ENCODE measurements around the gene MOCOS. TPM values are rescaled to one million over a fixed set of nuclear protein-coding genes. Genes with fewer than 3 reads are reported as not detected.
"Not testable (repeated sequence)": the region's sequence is repeated elsewhere in the genome, so short reads cannot be mapped to it uniquely, and the experiment has no call there.

MOCOS gene
- total RNA-seq, 2 experiments from 2014 or later: 0.21 to 0.47 TPM

DNA sequence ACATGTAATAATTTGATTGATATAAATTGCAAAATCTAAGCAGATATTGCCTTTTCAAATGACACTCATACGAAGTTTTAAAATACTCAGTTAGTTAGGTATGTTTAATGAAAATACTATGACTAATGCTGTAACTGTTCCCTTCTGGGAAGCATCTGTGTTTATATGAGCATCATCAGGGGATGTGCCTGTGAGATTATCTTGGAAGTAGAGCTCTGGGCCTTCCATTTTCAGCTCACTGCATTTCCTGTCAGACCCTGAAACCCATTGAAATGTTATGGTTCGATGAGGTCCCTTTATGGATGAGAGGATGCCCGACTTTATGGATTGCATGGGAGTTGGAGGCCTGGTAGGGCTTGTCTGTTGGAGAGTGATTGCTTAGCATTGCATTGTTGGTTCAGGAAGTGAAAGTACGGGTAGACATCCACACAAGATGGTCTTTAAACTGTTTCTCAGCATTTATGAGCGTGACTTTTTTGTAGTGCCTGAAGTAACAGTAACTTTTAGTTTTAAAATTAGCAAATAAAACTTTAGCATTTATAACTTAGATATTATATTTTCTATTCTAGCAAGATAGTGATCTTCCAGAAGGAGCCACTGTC lies 28.9 kb upstream of the MOCOS start:
- no peak overlapping the region for H3K27ac Mint-ChIP-seq
- H3K36me3 Mint-ChIP-seq (ENCODE audit: low read depth): peaks cover 59% of the 10 kb centered on the region
- no peak for DNase-seq
- H3K4me3 Mint-ChIP-seq: no peak overlapping the region
- ChIA-PET POLR2A (interaction anchor here (1.1 kb wide), 1 partner anchor 32 kb away, joined by 3 read pairs; no protein-coding TSS in a partner anchor), CTCF (no interaction called here)
- no peaks in the 10 kb centered on the region for H3K9me3 Mint-ChIP-seq (ENCODE audit: insufficient read depth)
- ATAC-seq: no peak
- H3K27me3 Mint-ChIP-seq (ENCODE audit: low read depth): no peaks in the 10 kb centered on the region
- H3K4me1 Mint-ChIP-seq (ENCODE audit: low read depth): peaks cover 3% of the 10 kb centered on the region

DNA sequence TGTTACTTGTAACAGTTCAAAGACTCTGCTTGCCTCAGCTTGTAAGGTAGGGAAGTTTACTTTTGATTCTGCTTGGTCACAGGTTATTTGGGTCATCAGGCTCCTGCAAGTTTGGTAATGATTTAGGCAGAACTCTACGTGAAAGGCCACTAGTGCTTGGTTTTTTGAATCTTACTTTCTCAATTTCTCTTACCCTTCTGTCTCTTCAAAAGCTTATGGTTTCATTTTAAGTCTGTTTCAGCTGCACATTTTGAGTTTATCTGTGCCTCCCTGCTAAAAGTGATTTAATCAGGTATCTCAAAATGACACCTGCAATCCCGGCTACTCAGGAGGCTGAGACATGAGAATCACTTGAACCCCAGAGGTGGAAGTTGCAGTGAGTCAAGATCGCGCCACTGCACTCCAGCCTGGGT lies 26.3 kb upstream of the MOCOS start:
- no peak overlapping the region for H3K4me3 Mint-ChIP-seq
- ChIA-PET POLR2A (interaction anchor here (0.7 kb wide), 1 partner anchor 10 kb away, joined by 4 read pairs; no protein-coding TSS in a partner anchor), CTCF (interaction anchor here (0.7 kb wide), 2 partner anchors 14 to 143 kb away, joined by 3 to 4 read pairs; no protein-coding TSS in a partner anchor)
- DNase-seq: no peak
- H3K9me3 Mint-ChIP-seq (ENCODE audit: insufficient read depth): no peaks in the 10 kb centered on the region
- no peak for ATAC-seq
- H3K4me1 Mint-ChIP-seq (ENCODE audit: low read depth): peaks cover 3% of the 10 kb centered on the region
- H3K27ac Mint-ChIP-seq: no peak overlapping the region
- H3K36me3 Mint-ChIP-seq (ENCODE audit: low read depth): peaks cover 59% of the 10 kb centered on the region
- H3K27me3 Mint-ChIP-seq (ENCODE audit: low read depth): no peaks in the 10 kb centered on the region

DNA sequence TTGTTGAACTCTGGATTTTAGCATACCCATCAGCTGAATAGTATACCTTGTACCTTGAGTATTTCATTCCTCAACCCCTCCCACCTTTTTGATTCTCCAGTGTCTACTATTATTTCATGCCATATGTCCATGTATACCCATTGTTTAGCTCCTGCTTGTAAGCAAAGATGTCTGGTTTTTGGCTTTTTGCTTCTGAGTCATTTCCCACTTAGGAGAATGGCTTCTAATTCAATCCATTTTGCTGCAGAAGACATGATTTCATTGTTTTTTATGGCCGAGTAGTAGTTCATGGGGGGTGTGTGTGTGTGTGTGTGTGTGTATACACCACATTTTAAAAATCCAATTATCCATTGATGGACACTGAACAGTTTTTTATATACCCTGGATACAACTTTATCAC lies 24.3 kb upstream of the MOCOS start:
- ChIA-PET CTCF (no interaction called here), POLR2A (no interaction called here)
- no peak overlapping the region for H3K27ac Mint-ChIP-seq
- H3K4me3 Mint-ChIP-seq: no peak overlapping the region
- H3K27me3 Mint-ChIP-seq (ENCODE audit: low read depth): no peaks in the 10 kb centered on the region
- DNase-seq: no peak
- ATAC-seq: no peak
- H3K36me3 Mint-ChIP-seq (ENCODE audit: low read depth): peaks cover 55% of the 10 kb centered on the region
- no peaks in the 10 kb centered on the region for H3K9me3 Mint-ChIP-seq (ENCODE audit: insufficient read depth)
- H3K4me1 Mint-ChIP-seq (ENCODE audit: low read depth): peaks cover 3% of the 10 kb centered on the region

DNA sequence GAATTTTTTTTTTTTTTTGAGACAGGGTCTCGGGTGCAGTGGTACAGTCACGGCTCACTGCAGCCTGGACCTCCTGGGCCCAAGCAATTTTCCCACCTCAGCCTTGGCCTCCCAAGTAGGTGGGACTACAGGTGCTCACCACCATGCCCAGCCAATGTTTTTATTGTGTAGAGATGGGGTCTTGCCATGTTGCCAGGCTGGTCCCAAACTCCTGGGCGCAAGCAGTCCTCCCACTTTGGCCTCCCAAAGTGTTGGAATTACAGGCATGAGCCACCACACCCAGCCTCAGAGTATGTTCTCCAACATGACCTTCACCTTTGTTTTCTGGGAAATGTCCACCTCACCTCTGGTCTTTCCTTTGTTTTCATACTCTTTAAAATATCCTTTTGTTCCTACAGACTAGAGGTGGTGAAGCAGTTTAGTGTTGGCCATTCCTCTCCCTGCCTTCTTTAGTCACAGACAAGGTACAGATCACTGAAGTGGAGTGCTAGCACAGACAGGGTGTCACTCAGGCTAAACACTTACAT lies 19.5 kb upstream of the MOCOS start:
- no peaks in the 10 kb centered on the region for H3K27me3 Mint-ChIP-seq (ENCODE audit: low read depth)
- H3K36me3 Mint-ChIP-seq (ENCODE audit: low read depth): peaks cover 42% of the 10 kb centered on the region
- POLR2A ChIA-PET: no interaction called here
- no peak overlapping the region for H3K27ac Mint-ChIP-seq
- CTCF ChIA-PET: no interaction called here
- no peak overlapping the region for H3K4me3 Mint-ChIP-seq
- H3K4me1 Mint-ChIP-seq (ENCODE audit: low read depth): no peaks in the 10 kb centered on the region
- ATAC-seq (no peak), DNase-seq (no peak)
- no peaks in the 10 kb centered on the region for H3K9me3 Mint-ChIP-seq (ENCODE audit: insufficient read depth)

DNA sequence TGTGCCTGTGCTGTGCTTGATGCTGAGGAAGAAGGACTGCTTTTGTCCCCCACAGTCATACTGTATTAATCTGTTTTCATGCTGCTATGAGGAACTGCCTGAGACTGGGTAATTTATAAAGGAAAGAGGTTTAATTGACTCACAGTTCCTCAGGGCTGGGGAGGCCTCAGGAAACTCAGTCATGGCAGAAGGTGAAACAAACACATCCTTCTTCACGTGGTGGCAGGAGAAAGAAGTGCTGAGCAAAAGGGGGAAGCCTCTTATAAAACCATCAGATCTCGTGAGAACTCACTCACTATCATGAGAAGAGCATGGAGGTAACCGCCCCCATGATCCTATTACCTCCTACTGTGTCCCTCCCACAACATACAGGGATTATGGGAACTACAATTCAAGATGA lies 19.0 kb upstream of the MOCOS start:
- POLR2A ChIA-PET; H3K9me3 Mint-ChIP-seq (ENCODE audit: insufficient read depth); H3K4me3 Mint-ChIP-seq; H3K4me1 Mint-ChIP-seq (ENCODE audit: low read depth); ATAC-seq; DNase-seq; H3K27me3 Mint-ChIP-seq (ENCODE audit: low read depth); CTCF ChIA-PET: not testable (repeated sequence)
- Mint-ChIP-seq H3K36me3 (ENCODE audit: low read depth) (peaks cover 38% of the 10 kb centered on the region), H3K27ac (peak overlapping the region; percentile 30)

DNA sequence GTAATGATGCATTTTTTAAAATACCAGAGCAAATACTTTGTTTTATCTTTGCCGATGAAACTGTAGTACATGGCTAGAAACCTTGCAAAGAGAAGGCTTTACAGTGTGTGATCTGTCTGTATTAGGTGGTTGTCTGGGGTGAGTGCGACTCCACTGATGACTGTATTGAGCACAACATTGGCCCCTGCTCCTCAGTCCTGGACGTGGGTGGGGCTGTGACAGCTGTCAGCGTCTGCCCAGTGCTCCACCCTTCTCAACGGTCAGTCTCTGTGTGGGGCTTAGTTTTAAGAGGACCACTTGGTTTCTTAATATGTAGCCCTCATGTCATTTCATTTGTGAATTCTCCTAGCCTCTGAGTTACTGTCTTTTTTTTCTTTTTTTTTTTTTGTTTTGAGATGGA lies 17.4 kb upstream of the MOCOS start:
- no peak overlapping the region for H3K4me3 Mint-ChIP-seq
- H3K36me3 Mint-ChIP-seq (ENCODE audit: low read depth): peaks cover 39% of the 10 kb centered on the region
- CTCF ChIA-PET: no interaction called here
- no peak for ATAC-seq
- H3K4me1 Mint-ChIP-seq (ENCODE audit: low read depth): no peaks in the 10 kb centered on the region
- H3K27me3 Mint-ChIP-seq (ENCODE audit: low read depth): no peaks in the 10 kb centered on the region
- POLR2A ChIA-PET: no interaction called here
- no peak overlapping the region for H3K27ac Mint-ChIP-seq
- H3K9me3 Mint-ChIP-seq (ENCODE audit: insufficient read depth): no peaks in the 10 kb centered on the region
- DNase-seq: no peak

DNA sequence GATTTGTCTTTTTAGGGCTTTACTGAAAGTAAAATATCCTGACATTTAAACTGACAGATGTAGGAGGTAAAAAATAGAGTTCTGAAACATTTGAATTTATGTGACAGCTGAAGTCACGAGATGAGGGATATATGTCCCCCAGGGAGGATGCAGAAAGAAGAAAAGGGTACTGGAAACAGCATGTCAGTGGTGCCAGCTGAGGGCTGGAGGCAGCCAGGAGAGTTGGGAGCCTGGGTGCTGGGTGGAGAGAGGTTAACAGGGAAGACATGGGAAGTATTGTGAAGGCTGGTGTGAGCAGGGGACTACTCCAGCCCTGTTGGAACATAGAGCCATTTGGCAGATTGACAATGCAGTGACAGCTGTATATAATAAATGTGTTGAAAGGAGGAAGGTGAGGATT lies 11.8 kb upstream of the MOCOS start:
- H3K27me3 Mint-ChIP-seq (ENCODE audit: low read depth): no peaks in the 10 kb centered on the region

DNA sequence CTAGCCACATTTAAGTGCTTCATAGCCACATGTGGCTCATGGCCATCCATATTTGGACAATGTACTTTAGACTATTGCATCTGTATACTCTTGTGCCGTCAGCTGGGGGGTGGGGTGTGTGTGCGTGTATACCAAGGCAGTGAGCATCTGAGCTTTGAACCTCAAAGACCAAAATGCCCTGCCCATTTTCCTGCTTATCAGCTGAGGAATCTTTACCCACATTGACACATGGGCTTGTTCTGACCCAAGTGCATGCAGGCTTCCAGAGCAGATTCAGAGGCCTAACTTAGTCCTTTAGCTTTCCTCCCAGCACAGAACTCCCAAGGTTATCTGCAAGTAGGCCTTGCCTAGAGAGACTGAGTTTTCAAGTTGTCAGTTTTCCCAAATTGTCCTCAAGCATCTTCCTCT lies 11.1 kb upstream of the MOCOS start:
- H3K9me3 Mint-ChIP-seq (ENCODE audit: insufficient read depth): no peaks in the 10 kb centered on the region
- H3K4me3 Mint-ChIP-seq: no peak overlapping the region
- H3K27ac Mint-ChIP-seq: no peak overlapping the region
- H3K4me1 Mint-ChIP-seq (ENCODE audit: low read depth): peaks cover 18% of the 10 kb centered on the region
- ATAC-seq (no peak), DNase-seq (no peak)
- ChIA-PET POLR2A (no interaction called here), CTCF (interaction anchor here (0.8 kb wide), 1 partner anchor 9 kb away, joined by 3 read pairs; no protein-coding TSS in a partner anchor)
- H3K36me3 Mint-ChIP-seq (ENCODE audit: low read depth): peaks cover 29% of the 10 kb centered on the region
- no peaks in the 10 kb centered on the region for H3K27me3 Mint-ChIP-seq (ENCODE audit: low read depth)

More for the DNA sequence above, 11.8 kb upstream of the MOCOS start:
- H3K4me3 Mint-ChIP-seq: no peak overlapping the region
- H3K4me1 Mint-ChIP-seq (ENCODE audit: low read depth): peaks cover 18% of the 10 kb centered on the region
- no peak for ATAC-seq
- no peak overlapping the region for H3K27ac Mint-ChIP-seq
- peaks cover 33% of the 10 kb centered on the region for H3K36me3 Mint-ChIP-seq (ENCODE audit: low read depth)
- no peak for DNase-seq
- no peaks in the 10 kb centered on the region for H3K9me3 Mint-ChIP-seq (ENCODE audit: insufficient read depth)
- ChIA-PET POLR2A (interaction anchor here (1.2 kb wide), 1 partner anchor 13 kb away, joined by 4 read pairs; no protein-coding TSS in a partner anchor), CTCF (interaction anchor here (0.8 kb wide), 1 partner anchor 9 kb away, joined by 3 read pairs; no protein-coding TSS in a partner anchor)

DNA sequence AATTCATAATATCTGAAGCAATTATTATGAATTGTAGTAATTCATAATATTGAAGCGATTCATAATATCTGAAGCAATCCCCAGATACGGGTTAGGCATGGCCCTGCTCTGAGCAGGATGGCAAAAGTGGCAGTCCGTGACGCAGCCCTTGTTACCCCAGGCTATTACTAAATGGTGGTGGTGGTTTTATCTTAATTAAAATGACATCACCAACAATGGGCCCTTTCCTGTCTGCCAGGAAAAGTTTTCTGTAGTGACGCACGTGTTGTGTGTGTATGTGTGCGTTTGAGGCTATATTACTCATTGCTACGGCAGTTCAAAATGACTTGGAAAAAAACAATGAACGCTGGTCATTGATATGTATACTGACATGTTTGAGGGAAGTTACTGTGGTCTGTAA lies 10.6 kb upstream of the MOCOS start:
- Mint-ChIP-seq H3K27ac (no peak overlapping the region), H3K36me3 (ENCODE audit: low read depth) (peaks cover 27% of the 10 kb centered on the region), H3K4me3 (no peak overlapping the region), H3K4me1 (ENCODE audit: low read depth) (peaks cover 18% of the 10 kb centered on the region), H3K9me3 (ENCODE audit: insufficient read depth) (no peaks in the 10 kb centered on the region), H3K27me3 (ENCODE audit: low read depth) (no peaks in the 10 kb centered on the region)
- DNase-seq (no peak), ATAC-seq (no peak)
- CTCF ChIA-PET: no interaction called here
- POLR2A ChIA-PET: no interaction called here

DNA sequence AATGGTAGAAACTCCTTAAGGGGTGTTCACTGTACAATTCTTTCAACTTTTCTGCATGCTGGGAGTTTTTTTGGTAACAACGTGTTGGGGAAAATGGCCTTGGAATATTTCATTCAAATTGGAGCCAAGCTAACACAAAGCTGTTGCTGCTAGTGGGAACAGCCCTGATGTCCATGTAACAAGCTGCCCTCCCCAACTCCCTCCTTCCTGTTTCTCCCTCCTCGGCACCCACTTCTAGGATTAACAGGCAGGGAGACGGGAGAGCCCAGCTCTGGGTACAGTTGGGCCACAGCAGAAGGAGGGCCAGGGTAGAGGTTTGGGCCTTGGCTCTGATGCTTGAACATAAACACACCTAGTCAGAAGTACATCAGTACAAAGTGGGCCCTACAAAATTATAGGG lies 9.4 kb upstream of the MOCOS start:
- Mint-ChIP-seq H3K4me3 (no peak overlapping the region), H3K27ac (no peak overlapping the region), H3K9me3 (ENCODE audit: insufficient read depth) (no peaks in the 10 kb centered on the region), H3K4me1 (ENCODE audit: low read depth) (peaks cover 18% of the 10 kb centered on the region), H3K36me3 (ENCODE audit: low read depth) (peaks cover 24% of the 10 kb centered on the region), H3K27me3 (ENCODE audit: low read depth) (no peaks in the 10 kb centered on the region)
- DNase-seq (no peak), ATAC-seq (no peak)
- POLR2A ChIA-PET: no interaction called here
- CTCF ChIA-PET: no interaction called here

DNA sequence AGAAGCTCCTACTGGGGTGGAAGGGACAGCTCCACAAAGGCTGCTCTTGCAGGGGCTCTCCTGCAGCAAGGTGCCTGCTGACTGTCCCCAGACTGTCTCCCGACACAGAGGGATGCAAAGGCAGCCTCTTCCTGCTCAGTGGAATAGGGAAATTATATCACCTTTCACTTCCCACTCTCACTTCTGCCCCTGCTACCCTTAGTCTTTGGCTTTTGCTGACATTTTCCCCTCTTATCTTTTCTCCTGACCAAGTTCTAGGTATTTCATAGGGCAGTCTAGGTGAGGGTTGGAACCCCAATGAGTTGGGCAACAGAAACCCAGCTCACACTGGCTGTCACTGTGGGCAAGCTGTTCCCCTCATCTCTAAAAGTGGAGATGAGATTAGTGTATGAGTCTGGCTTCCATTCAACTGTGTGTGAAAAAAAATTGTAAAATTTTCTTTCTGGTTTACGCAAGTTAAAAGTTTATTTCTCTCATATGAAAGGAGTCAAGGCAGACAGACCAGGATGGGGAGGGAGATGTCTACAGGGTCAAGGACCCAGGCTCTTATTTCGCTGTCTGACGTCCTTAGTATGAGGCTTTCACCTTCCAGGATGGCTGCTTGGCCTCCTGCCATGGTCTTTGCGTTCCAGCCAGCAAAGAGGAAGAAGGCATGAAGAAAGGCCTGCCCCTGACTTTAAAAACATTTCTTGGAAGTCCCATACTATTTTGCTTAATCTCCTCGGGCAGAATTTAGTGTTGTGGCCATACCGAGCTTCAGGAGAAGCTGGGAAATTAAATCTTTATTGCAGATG lies 7.5 kb upstream of the MOCOS start:
- ChIA-PET POLR2A (no interaction called here), CTCF (no interaction called here)
- H3K27ac Mint-ChIP-seq: peak overlapping the region; percentile 26

DNA sequence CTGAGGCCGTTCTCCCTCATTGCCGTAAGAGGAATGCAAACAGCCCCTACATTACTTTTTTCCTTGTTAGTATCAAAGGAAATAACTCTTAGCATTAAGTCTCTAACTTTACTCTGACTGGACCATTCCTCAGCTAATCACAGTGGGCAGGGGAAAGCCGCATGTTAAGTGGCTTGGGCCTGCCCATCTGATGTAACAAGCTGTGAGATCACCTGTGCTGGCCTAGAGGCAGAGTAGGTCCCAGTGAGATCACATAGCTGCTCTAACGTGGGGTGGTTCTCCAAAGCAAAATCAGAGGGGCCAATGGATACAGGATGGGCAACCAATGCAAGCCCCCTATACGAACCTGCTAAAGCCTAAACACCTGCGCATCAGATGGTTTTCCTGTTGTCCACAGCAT lies 5.9 kb upstream of the MOCOS start:
- no peak overlapping the region for H3K4me3 Mint-ChIP-seq
- peaks cover 9% of the 10 kb centered on the region for H3K4me1 Mint-ChIP-seq (ENCODE audit: low read depth)
- DNase-seq (no peak), ATAC-seq (no peak)
- H3K9me3 Mint-ChIP-seq (ENCODE audit: insufficient read depth): no peaks in the 10 kb centered on the region
- H3K27me3 Mint-ChIP-seq (ENCODE audit: low read depth): peaks cover 2% of the 10 kb centered on the region
- H3K27ac Mint-ChIP-seq: no peak overlapping the region
- ChIA-PET POLR2A (no interaction called here), CTCF (no interaction called here)
- H3K36me3 Mint-ChIP-seq (ENCODE audit: low read depth): peaks cover 11% of the 10 kb centered on the region

More for the DNA sequence above, 7.5 kb upstream of the MOCOS start:
- no peak for DNase-seq
- Mint-ChIP-seq H3K27me3 (ENCODE audit: low read depth) (no peaks in the 10 kb centered on the region), H3K4me1 (ENCODE audit: low read depth) (peaks cover 18% of the 10 kb centered on the region), H3K9me3 (ENCODE audit: insufficient read depth) (no peaks in the 10 kb centered on the region), H3K36me3 (ENCODE audit: low read depth) (peaks cover 19% of the 10 kb centered on the region), H3K4me3 (no peak overlapping the region)
- ATAC-seq: peak; percentile 35
